ENCODE results near the gene POP7.

POP7 gene

GRCh38 chr7:100686201-100686821 is 19.6 kb upstream of the POP7 start:
- H3K36me3 ChIP-seq (ENCODE audit: insufficient read depth, low read length) = peaks cover 5% of the 10 kb centered on the region; the same call in 1 of the 2 replicates
- no peak overlapping the region for H3K4me3 ChIP-seq (ENCODE audit: low read depth, low read length)
- no peaks in the 10 kb centered on the region for H3K27me3 ChIP-seq (ENCODE audit: insufficient read depth, low read length)
- H3K27ac ChIP-seq (ENCODE audit: low read depth, low read length) = no peak overlapping the region
- H2AFZ ChIP-seq (ENCODE audit: low read length, unreplicated experiment) = no peak overlapping the region
- H3K4me1 ChIP-seq (ENCODE audit: control insufficient read depth, insufficient read depth, low read length, unreplicated experiment) = peaks cover 33% of the 10 kb centered on the region
- H3K79me2 ChIP-seq (ENCODE audit: control insufficient read depth, insufficient read depth, low read length, unreplicated experiment) = peaks cover 31% of the 10 kb centered on the region

GRCh38 chr7:100686822-100687211 is 19.1 kb upstream of the POP7 start:
- no peak overlapping the region for H3K27ac ChIP-seq (ENCODE audit: low read depth, low read length)
- peaks cover 3% of the 10 kb centered on the region; the same call in 1 of the 2 replicates for H3K36me3 ChIP-seq (ENCODE audit: insufficient read depth, low read length)
- H3K4me1 ChIP-seq (ENCODE audit: control insufficient read depth, insufficient read depth, low read length, unreplicated experiment) = peaks cover 34% of the 10 kb centered on the region
- H3K4me3 ChIP-seq (ENCODE audit: low read depth, low read length) = no peak overlapping the region
- peaks cover 36% of the 10 kb centered on the region for H3K79me2 ChIP-seq (ENCODE audit: control insufficient read depth, insufficient read depth, low read length, unreplicated experiment)
- no peak overlapping the region for H2AFZ ChIP-seq (ENCODE audit: low read length, unreplicated experiment)
- no peaks in the 10 kb centered on the region for H3K27me3 ChIP-seq (ENCODE audit: insufficient read depth, low read length)

DNA sequence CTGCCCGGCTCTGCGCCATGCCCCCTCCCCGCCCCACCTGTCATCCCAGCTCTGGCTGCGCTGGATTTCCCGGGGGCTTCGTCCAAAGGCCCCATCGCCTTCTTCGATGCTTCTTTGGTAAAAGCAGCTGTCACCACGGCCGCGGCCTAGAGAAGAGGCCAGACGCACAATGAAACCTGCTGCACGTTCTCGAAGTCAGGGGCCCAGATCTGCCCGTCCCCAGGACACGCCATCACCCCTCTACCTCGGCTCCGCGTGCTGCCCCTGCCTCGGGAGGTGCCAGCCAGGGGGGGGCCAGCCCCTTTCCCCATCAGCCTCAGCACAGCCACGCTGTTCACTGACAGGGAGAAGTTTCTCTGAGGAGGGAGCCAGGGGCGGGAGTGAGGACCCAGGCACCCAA is 18.7 kb upstream of the POP7 start:
- H3K36me3 ChIP-seq (ENCODE audit: insufficient read depth, low read length) = no peaks in the 10 kb centered on the region; the same call in 1 of the 2 replicates
- peaks cover 41% of the 10 kb centered on the region for H3K79me2 ChIP-seq (ENCODE audit: control insufficient read depth, insufficient read depth, low read length, unreplicated experiment)

GRCh38 chr7:100687751-100688300 is 18.1 kb upstream of the POP7 start:
- Histone ChIP-seq H3K4me1 (ENCODE audit: control insufficient read depth, insufficient read depth, low read length, unreplicated experiment) (peaks cover 34% of the 10 kb centered on the region), H3K4me3 (ENCODE audit: low read depth, low read length) (no peak overlapping the region), H2AFZ (ENCODE audit: low read length, unreplicated experiment) (no peak overlapping the region), H3K79me2 (ENCODE audit: control insufficient read depth, insufficient read depth, low read length, unreplicated experiment) (peaks cover 47% of the 10 kb centered on the region), H3K36me3 (ENCODE audit: insufficient read depth, low read length) (no peaks in the 10 kb centered on the region; the same call in 1 of the 2 replicates), H3K27ac (ENCODE audit: low read depth, low read length) (no peak overlapping the region), H3K27me3 (ENCODE audit: insufficient read depth, low read length) (no peaks in the 10 kb centered on the region)

More for the DNA sequence above, 18.7 kb upstream of the POP7 start:
- H3K4me1 ChIP-seq (ENCODE audit: control insufficient read depth, insufficient read depth, low read length, unreplicated experiment) = peaks cover 35% of the 10 kb centered on the region
- H2AFZ ChIP-seq (ENCODE audit: low read length, unreplicated experiment) = no peak overlapping the region
- H3K27ac ChIP-seq (ENCODE audit: low read depth, low read length) = no peak overlapping the region
- H3K4me3 ChIP-seq (ENCODE audit: low read depth, low read length) = no peak overlapping the region
- H3K27me3 ChIP-seq (ENCODE audit: insufficient read depth, low read length) = no peaks in the 10 kb centered on the region

DNA sequence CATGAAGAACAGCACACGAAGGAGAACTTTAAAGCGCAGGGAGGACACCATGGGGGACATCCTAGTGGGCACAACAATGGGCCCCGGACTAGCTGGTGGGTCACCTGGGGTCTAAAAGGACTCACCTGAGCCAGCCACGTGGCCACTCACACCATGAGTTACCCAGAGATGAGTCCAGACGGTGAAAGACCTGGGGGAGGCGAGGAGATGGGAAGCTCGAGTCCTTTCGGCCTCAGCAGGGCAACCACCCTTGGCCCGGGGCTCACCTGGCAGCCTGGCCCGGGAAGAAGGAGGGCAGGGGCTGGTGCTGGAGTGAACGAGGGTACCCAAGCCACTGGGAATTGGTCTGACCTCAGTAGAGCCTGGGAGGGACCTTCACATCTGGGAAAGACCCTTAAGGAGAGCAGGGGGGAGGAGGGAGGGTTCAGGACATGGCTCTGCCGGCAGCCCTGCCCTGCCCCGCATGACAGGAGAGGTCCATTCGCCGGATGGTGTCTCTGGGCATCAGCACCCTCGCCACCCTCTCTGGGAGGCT is 17.5 kb upstream of the POP7 start:
- Histone ChIP-seq H3K27me3 (ENCODE audit: insufficient read depth, low read length) (no peaks in the 10 kb centered on the region), H3K4me1 (ENCODE audit: control insufficient read depth, insufficient read depth, low read length, unreplicated experiment) (peaks cover 34% of the 10 kb centered on the region), H3K79me2 (ENCODE audit: control insufficient read depth, insufficient read depth, low read length, unreplicated experiment) (peaks cover 52% of the 10 kb centered on the region), H3K27ac (ENCODE audit: low read depth, low read length) (no peak overlapping the region), H3K36me3 (ENCODE audit: insufficient read depth, low read length) (no peaks in the 10 kb centered on the region; the same call in 1 of the 2 replicates), H2AFZ (ENCODE audit: low read length, unreplicated experiment) (no peak overlapping the region), H3K4me3 (ENCODE audit: low read depth, low read length) (no peak overlapping the region)

DNA sequence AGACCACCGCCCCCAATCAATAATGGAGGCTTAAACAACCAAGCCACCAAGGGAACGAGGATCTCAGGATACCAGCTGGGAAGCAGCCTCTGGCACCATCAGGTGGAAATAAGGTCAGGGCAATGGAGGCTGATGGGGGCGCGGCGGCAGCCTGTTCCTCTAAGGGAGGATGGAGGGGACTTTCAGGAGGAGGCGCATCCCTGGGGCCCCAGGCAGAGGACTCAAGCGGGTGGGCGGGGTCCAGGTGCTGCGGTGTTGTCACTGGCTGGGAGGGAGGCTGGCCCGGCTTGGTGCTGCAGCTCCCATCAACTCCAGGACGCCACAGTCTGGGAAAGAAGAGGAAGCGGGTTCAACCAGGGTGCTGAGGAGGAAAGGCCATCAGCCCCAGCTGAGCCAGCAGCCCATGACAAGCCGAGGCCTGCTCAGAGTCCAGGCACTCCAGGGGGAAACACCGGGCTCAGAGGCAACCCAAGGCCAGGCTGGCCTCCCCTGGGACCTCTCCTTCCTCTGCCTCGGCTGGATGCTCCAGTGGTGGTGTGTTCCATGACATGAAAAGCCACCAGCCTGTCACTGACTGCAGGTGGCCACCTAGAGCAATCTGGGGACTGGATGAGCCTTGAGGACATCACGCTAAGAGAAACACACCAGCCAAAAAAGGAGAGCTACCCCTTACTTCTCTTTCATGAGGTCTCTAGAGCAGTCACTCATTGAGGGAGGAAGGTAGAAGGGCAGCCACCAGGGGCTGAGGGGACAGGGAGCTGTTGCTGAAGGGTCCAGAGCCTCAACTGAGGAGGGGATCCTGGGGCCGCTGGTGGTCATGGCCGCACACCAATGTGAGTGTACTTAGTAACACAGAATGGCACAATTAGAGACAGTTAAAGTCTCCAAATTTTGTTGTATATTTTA is 16.4 kb upstream of the POP7 start:
- Histone ChIP-seq H3K27ac (ENCODE audit: low read depth, low read length) (no peak overlapping the region), H3K4me3 (ENCODE audit: low read depth, low read length) (no peak overlapping the region), H3K36me3 (ENCODE audit: insufficient read depth, low read length) (no peaks in the 10 kb centered on the region; the same call in 1 of the 2 replicates), H2AFZ (ENCODE audit: low read length, unreplicated experiment) (no peak overlapping the region), H3K79me2 (ENCODE audit: control insufficient read depth, insufficient read depth, low read length, unreplicated experiment) (peaks cover 56% of the 10 kb centered on the region), H3K4me1 (ENCODE audit: control insufficient read depth, insufficient read depth, low read length, unreplicated experiment) (peaks cover 34% of the 10 kb centered on the region), H3K27me3 (ENCODE audit: insufficient read depth, low read length) (no peaks in the 10 kb centered on the region)

- H3K27ac ChIP-seq (ENCODE audit: low read depth, low read length) = no peak overlapping the region
These were observed 14.0 kb upstream of the POP7 start for GRCh38 chr7:100691676-100692577.

DNA sequence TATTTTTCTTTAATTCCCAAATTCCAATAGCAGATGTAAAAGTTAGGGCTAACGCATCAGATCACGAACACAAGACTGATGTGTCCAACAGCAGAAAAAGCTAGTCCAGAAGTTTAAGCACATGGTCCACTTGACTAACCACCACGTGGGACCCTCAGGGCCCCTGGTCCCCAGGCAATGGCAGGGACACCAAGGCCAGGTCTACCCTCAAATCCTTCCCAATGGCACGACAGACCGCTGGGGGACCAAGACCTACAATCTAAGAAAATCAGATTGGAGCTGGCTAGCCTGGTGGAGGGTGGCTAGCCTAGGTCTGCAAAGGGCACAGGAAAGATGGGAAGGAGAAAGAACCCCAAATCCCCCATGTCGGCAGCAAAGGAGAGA is 13.4 kb upstream of the POP7 start:
- Histone ChIP-seq H3K27ac (ENCODE audit: low read depth, low read length) (no peak overlapping the region), H3K36me3 (ENCODE audit: insufficient read depth, low read length) (no peaks in the 10 kb centered on the region), H3K27me3 (ENCODE audit: insufficient read depth, low read length) (no peaks in the 10 kb centered on the region), H2AFZ (ENCODE audit: low read length, unreplicated experiment) (no peak overlapping the region), H3K79me2 (ENCODE audit: control insufficient read depth, insufficient read depth, low read length, unreplicated experiment) (peaks cover 56% of the 10 kb centered on the region), H3K4me1 (ENCODE audit: control insufficient read depth, insufficient read depth, low read length, unreplicated experiment) (peaks cover 34% of the 10 kb centered on the region), H3K4me3 (ENCODE audit: low read depth, low read length) (peak overlapping the region; percentile 97)

More at GRCh38 chr7:100691676-100692577, 14.0 kb upstream of the POP7 start:
- Histone ChIP-seq H3K4me1 (ENCODE audit: control insufficient read depth, insufficient read depth, low read length, unreplicated experiment) (peaks cover 34% of the 10 kb centered on the region), H3K4me3 (ENCODE audit: low read depth, low read length) (peak overlapping the region; percentile 97), H2AFZ (ENCODE audit: low read length, unreplicated experiment) (no peak overlapping the region), H3K79me2 (ENCODE audit: control insufficient read depth, insufficient read depth, low read length, unreplicated experiment) (peaks cover 56% of the 10 kb centered on the region), H3K27me3 (ENCODE audit: insufficient read depth, low read length) (no peaks in the 10 kb centered on the region), H3K36me3 (ENCODE audit: insufficient read depth, low read length) (no peaks in the 10 kb centered on the region; the same call in 1 of the 2 replicates)

DNA sequence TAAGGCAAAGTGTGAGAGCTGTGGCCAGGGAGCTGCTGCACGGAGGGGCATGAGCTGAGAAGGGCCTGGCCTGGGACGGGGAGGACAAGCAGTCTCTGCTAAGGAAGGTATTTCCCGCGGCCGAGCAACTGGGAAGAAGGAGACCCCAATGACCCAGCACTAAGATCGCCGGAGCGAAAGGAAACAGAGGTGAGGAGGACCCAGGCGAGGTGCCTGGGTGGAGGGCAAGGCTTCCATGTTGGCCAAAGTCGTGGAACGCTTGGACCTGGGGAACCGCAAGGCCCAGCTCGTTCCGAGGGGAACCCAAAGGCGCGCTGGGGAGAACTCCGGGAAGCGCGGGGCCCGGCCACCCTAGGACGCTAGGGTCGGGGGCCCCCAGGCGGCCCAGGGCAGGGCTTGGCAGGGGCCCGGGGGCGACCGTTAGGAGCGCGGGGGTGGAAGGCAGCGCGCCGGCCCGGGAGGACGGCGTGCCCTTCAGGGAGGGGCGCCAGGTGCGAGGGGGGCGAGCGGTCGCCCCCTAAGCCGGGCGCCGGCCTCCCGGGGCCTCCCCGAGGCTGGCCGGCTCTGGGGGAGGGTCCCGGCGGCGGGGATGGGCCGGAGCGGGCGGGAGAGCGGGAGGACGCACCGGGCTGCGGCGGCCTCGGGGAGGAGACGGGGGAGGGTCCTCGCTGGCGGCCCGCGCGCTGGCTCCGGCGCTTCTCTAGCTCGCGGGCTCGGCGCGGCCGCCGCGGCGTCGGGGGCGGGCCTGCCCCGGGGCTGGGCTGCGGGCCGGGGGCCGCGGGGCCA is 12.4 kb upstream of the POP7 start:
- Histone ChIP-seq H3K4me3 (ENCODE audit: low read depth, low read length) (peak overlapping the region; percentile 97), H3K27ac (ENCODE audit: low read depth, low read length) (peak overlapping the region; percentile 31; the same call in 1 of the 2 replicates), H2AFZ (ENCODE audit: low read length, unreplicated experiment) (no peak overlapping the region), H3K27me3 (ENCODE audit: insufficient read depth, low read length) (no peaks in the 10 kb centered on the region), H3K4me1 (ENCODE audit: control insufficient read depth, insufficient read depth, low read length, unreplicated experiment) (peaks cover 26% of the 10 kb centered on the region), H3K36me3 (ENCODE audit: insufficient read depth, low read length) (no peaks in the 10 kb centered on the region), H3K79me2 (ENCODE audit: control insufficient read depth, insufficient read depth, low read length, unreplicated experiment) (peaks cover 52% of the 10 kb centered on the region)
